HepG2 (cell line): ENCODE data around the gene DENND10. TPM values are rescaled to one million over a fixed set of nuclear protein-coding genes. Genes with fewer than 3 reads are reported as not detected.

Experiments
- ATAC-seq: fragments of 200-7000 bp; cut with Tn5 transposase; 3 replicates; pipeline ENCODE4 v1.9.1; 2020; ENCODE audit warnings: mild to moderate bottlenecking, moderate library complexity
- BruUV-seq: library from RNA; stranded (reverse); fragments of 400-500 nt; replicated peaks from 2 replicates; lab custom pipeline; 2021; lab: Mats Ljungman, UMichigan
- CTCF ChIA-PET: fragments of 300-600 bp; formaldehyde crosslinking; extraction: SDS; loops from one replicate; lab custom pipeline; 2021; ENCODE audit warnings: low total read pairs, inconsistent platforms, low intra/inter-chr PET ratio; lab: Yijun Ruan, JAX
- POLR2A ChIA-PET: fragments of 350-600 bp; sonication (Branson Sonifier 250); formaldehyde crosslinking; loops from one replicate; lab custom pipeline; 2020; ENCODE audit warnings: antibody characterized with exemption, inconsistent platforms; lab: Yijun Ruan, JAX
- DNase-seq: peaks from one replicate; pipeline ENCODE4 v3.0.0-alpha.2; 2015; ENCODE audit warnings: low spot score
- FAIRE-seq: peaks from 3 replicates; lab custom pipeline; 2011; peaks lifted over from hg19 to GRCh38; lab: Jason Lieb, UNC
- H2AFZ ChIP-seq: one replicate; pipeline ENCODE4 v1.6.1; 2011; ENCODE audit warnings: low read length, inconsistent platforms
- H3K27ac ChIP-seq: fragments of 300-600 bp; 3 replicates; pipeline ENCODE4 v1.8.0; 2011; ENCODE audit warnings: mixed run types, mild to moderate bottlenecking, mixed read lengths, low read length, inconsistent platforms; ENCODE audit not compliant: insufficient read depth; ENCODE audit errors: extremely low read length
- H3K27me3 ChIP-seq, 2 experiments: fragments of 200-600 bp in 1 of 2; 2 replicates in 1 of 2; 3 replicates in 1 of 2; pipeline versions ENCODE4 v1.6.0 to v1.8.0; 2011; ENCODE audit warnings: low read length in 2 of 2, mild to moderate bottlenecking in 2 of 2, moderate library complexity in 2 of 2, inconsistent platforms in 1 of 2; ENCODE audit not compliant: insufficient read depth in 2 of 2, control insufficient read depth in 1 of 2
- H3K36me3 ChIP-seq, 2 experiments: fragments of 200-600 bp in 1 of 2; replicated peaks in 1 of 2; 2 replicates in 1 of 2; 3 replicates in 1 of 2; pipeline versions ENCODE4 v1.5.1 to v1.8.0; 2011; ENCODE audit warnings: low read length in 2 of 2, inconsistent platforms in 1 of 2; ENCODE audit not compliant: insufficient read depth in 2 of 2, control insufficient read depth in 1 of 2
- H3K4me1 ChIP-seq: 2 replicates; pipeline ENCODE4 v1.5.1; 2012; ENCODE audit warnings: low read length, inconsistent platforms; ENCODE audit not compliant: insufficient read depth
- H3K4me2 ChIP-seq: 2 replicates; pipeline ENCODE4 v1.6.0; 2011; ENCODE audit warnings: low read depth, low read length, inconsistent platforms
- H3K4me3 ChIP-seq, 3 experiments: fragments of 200-600 bp in 1 of 3; sonication (generic), shearing (Covaris generic) in 1 of 3; replicated peaks in 1 of 3; 2 replicates each; pipeline ENCODE4 v1.5.1; 2011 to 2016; ENCODE audit warnings: low read length in 3 of 3, inconsistent platforms in 2 of 3, low read depth in 2 of 3, mild to moderate bottlenecking in 2 of 3, control low read depth in 1 of 3, mixed read lengths in 1 of 3; ENCODE audit not compliant: insufficient read depth in 1 of 3
- H3K79me2 ChIP-seq: one replicate; pipeline ENCODE4 v1.6.1; 2011; ENCODE audit warnings: low read length, inconsistent platforms; ENCODE audit not compliant: insufficient read depth
- H3K9ac ChIP-seq: 2 replicates; pipeline ENCODE4 v1.6.0; 2011; ENCODE audit warnings: mild to moderate bottlenecking, low read depth, low read length, inconsistent platforms; ENCODE audit not compliant: insufficient read depth
- H3K9me3 ChIP-seq: 2 replicates; pipeline ENCODE4 v1.5.1; 2012; ENCODE audit warnings: mild to moderate bottlenecking, low read length
- H4K20me1 ChIP-seq: 2 replicates; pipeline ENCODE4 v1.6.0; 2011; ENCODE audit warnings: inconsistent platforms, mild to moderate bottlenecking, low read length, moderate library complexity; ENCODE audit not compliant: insufficient read depth
- ADNP ChIP-seq: sonication (generic); formaldehyde crosslinking; IDR thresholded peaks from 2 replicates; pipeline ENCODE4 v1.4.0; 2020; ENCODE audit warnings: missing genetic modification reagents
- ARID5B ChIP-seq: IDR thresholded peaks from 2 replicates; pipeline ENCODE4 v1.4.0; 2020; ENCODE audit warnings: mild to moderate bottlenecking, missing genetic modification reagents
- ATF4 ChIP-seq, 2 experiments: fragments of 450-650 bp in 1 of 2; sonication (generic) in 1 of 2; formaldehyde crosslinking; IDR thresholded peaks; 2 replicates each; pipeline versions ENCODE4 v1.5.0 to v1.8.0; 2020 to 2022; ENCODE audit warnings: mild to moderate bottlenecking in 1 of 2, missing genetic modification reagents in 1 of 2
- BORCS8-MEF2B ChIP-seq: sonication (generic); formaldehyde crosslinking; IDR thresholded peaks from 2 replicates; pipeline ENCODE4 v1.8.0; 2022; ENCODE audit warnings: mild to moderate bottlenecking, missing genetic modification reagents
- KDM4B ChIP-seq: sonication (generic); formaldehyde crosslinking; IDR thresholded peaks from 2 replicates; pipeline ENCODE4 v1.4.0; 2020; ENCODE audit warnings: missing genetic modification reagents
- MTERF4 ChIP-seq: sonication (generic); formaldehyde crosslinking; IDR thresholded peaks from 2 replicates; pipeline ENCODE4 v1.8.0; 2023; ENCODE audit warnings: mild to moderate bottlenecking, missing genetic modification reagents
- REPIN1 ChIP-seq: sonication (generic); formaldehyde crosslinking; IDR thresholded peaks from 2 replicates; pipeline ENCODE4 v1.8.0; 2022; ENCODE audit warnings: missing genetic modification reagents, low read depth, mild to moderate bottlenecking, borderline replicate concordance
- TEF ChIP-seq: sonication (generic); formaldehyde crosslinking; IDR thresholded peaks from 2 replicates; pipeline ENCODE4 v1.5.0; 2020; ENCODE audit warnings: missing genetic modification reagents
- XBP1 ChIP-seq: sonication (generic); formaldehyde crosslinking; IDR thresholded peaks from 2 replicates; pipeline ENCODE4 v1.5.0; 2020; ENCODE audit warnings: missing genetic modification reagents
- ZBTB46 ChIP-seq: sonication (generic); formaldehyde crosslinking; IDR thresholded peaks from 2 replicates; pipeline ENCODE4 v1.4.0; 2020; ENCODE audit warnings: mild to moderate bottlenecking, missing genetic modification reagents, borderline replicate concordance
- ZNF652 ChIP-seq: IDR thresholded peaks from 2 replicates; pipeline ENCODE4 v1.6.1; 2016; ENCODE audit warnings: low read depth, borderline replicate concordance
- WGBS: methylation state at CpG from one replicate; pipeline ENCODE4 v1.1.6; 2017; ENCODE audit warnings: low lambda C conversion rate; 5-methylcytosine and 5-hydroxymethylcytosine counted together
- in situ Hi-C: cut with HindIII; loops from 2 replicates; pipeline ENCODE4 v1.10.0; 2017; ENCODE audit warnings: low pct_unique_long_range_greater_than_20kb; ENCODE audit not compliant: extremely low pct_ligation_motif_present
- intact Hi-C: fragments of 100-400 bp; cut with micrococcal nuclease; formaldehyde crosslinking; loops from one replicate; pipeline ENCODE4 v1.10.0; 2022; ENCODE audit not compliant: unreplicated experiment
- polyA plus RNA-seq, 8 experiments: library from polyadenylated mRNA; depleted of rRNA in 3 of 8; stranded (reverse) in 7 of 8; unstranded in 1 of 8; fragments of >200 nt; fragmentation: Illumina TruSeq in 4 of 8; extraction: Trizol in 4 of 8; gene quantifications; 2 replicates each; pipeline versions ENCODE4 v1.2.1 to v1.2.3, GENCODE V29; 2011 to 2016; ENCODE audit warnings: low read depth in 4 of 8, missing spikeins in 1 of 8, mixed read lengths in 1 of 8; ENCODE audit not compliant: insufficient read depth in 1 of 8
- total RNA-seq, 5 experiments: library from RNA; depleted of rRNA; stranded (reverse); fragments of >200 nt; fragmentation: Illumina TruSeq; extraction: Trizol; gene quantifications; 2 replicates each; pipeline ENCODE4 v1.2.3, GENCODE V29; 2016; ENCODE audit warnings: low read depth in 1 of 5

The DENND10 gene
- total and polyA plus RNA-seq, 2 of the 13 experiments (the other 11 are each of a cell fraction or from before 2014, with no cell fraction given): 43.7 to 78.8 TPM

- no peak for TF ChIP-seq ZBTB46
- no peak for TF ChIP-seq BORCS8-MEF2B (CRISPR knock-in tag)
- no peak for TF ChIP-seq REPIN1 (CRISPR knock-in tag)
- TF ChIP-seq XBP1 (CRISPR knock-in tag): no peak
- no peak for TF ChIP-seq ADNP
- no peak for TF ChIP-seq ZNF652 (CRISPR knock-in tag)
- TF ChIP-seq TEF (CRISPR knock-in tag): no peak
Measured at GRCh38 chr10:119112056-119112455, 8.1 kb downstream of the DENND10 start (continued).

- Histone ChIP-seq H3K27ac (peak overlapping the region; percentile 98), H3K4me1 (peaks cover 63% of the 10 kb centered on the region), H3K36me3 (peaks cover 2 to 5% of the 10 kb centered on the region in 2 experiments; a peak in 2 of 5 replicates), H4K20me1 (no peaks in the 10 kb centered on the region), H3K9ac (peak overlapping the region; percentile 72), H3K9me3 (no peaks in the 10 kb centered on the region), H3K4me2 (peak overlapping the region; percentile 69), H3K4me3 (peak overlapping the region; percentile 7 to 46 (median 14); a peak in 3 of 6 replicates), H2AFZ (no peak overlapping the region), H3K27me3 (no peaks in the 10 kb centered on the region), H3K79me2 (no peaks in the 10 kb centered on the region)
- no TSS peak for BruUV-seq
- peak; percentile 98 for FAIRE-seq
- in situ Hi-C loops: no loop called here
- ChIA-PET CTCF (no interaction called here), POLR2A (interaction anchor here (0.7 to 5.4 kb wide), 17 partner anchors 10 to 203 kb away, joined by 3 to 106 read pairs (median 4); partner anchors contain the start of genes DENND10, NANOS1 and SFXN4)
- intact Hi-C loops: no loop called here
- peak; percentile 96 for ATAC-seq
- DNase-seq: peak; percentile 98
- WGBS: 14% methylated on average over 8 of the region's 11 CpGs
- no peak for TF ChIP-seq MTERF4 (CRISPR knock-in tag)
- peak in 1 of 2 experiments; percentile 97; a peak in 2 of 4 replicates for TF ChIP-seq ATF4 (CRISPR knock-in tag; IDR thresholded peaks at IDR 0.05)
- no peak for TF ChIP-seq KDM4B (CRISPR knock-in tag)
- TF ChIP-seq ARID5B: peak; percentile 95
Measured at GRCh38 chr10:119113751-119114732, 10.1 kb downstream of the DENND10 start.
